Adipocyte (in vitro differentiated cells): ENCODE measurements around the gene ST6GALNAC3.

Experiments used
- DNase-seq: peaks from one replicate; pipeline ENCODE4 v3.0.0-alpha.2; 2015; ENCODE audit warnings: low read depth
- H3K27me3 ChIP-seq: replicated peaks from 2 replicates; pipeline ENCODE4 v1.7.0; 2013; ENCODE audit warnings: mild to moderate bottlenecking, low read length, moderate library complexity; ENCODE audit not compliant: control insufficient read depth, insufficient read depth
- H3K36me3 ChIP-seq: 2 replicates; pipeline ENCODE4 v1.7.0; 2013; ENCODE audit warnings: low read length, mild to moderate bottlenecking, moderate library complexity; ENCODE audit not compliant: control insufficient read depth, insufficient read depth, severe bottlenecking
- H3K4me1 ChIP-seq: 2 replicates; pipeline ENCODE4 v1.7.0; 2013; ENCODE audit warnings: mild to moderate bottlenecking, low read length, moderate library complexity; ENCODE audit not compliant: control insufficient read depth, insufficient read depth
- H3K4me3 ChIP-seq: 2 replicates; pipeline ENCODE4 v1.7.0; 2013; ENCODE audit warnings: mild to moderate bottlenecking, low read length, moderate library complexity
- H3K9ac ChIP-seq: 2 replicates; pipeline ENCODE4 v1.7.0; 2013; ENCODE audit warnings: mild to moderate bottlenecking, low read length, moderate library complexity
- H3K9me3 ChIP-seq: 2 replicates; pipeline ENCODE4 v1.7.0; 2013; ENCODE audit warnings: mild to moderate bottlenecking, low read length, moderate library complexity; ENCODE audit not compliant: control insufficient read depth

The ST6GALNAC3 gene

DNA sequence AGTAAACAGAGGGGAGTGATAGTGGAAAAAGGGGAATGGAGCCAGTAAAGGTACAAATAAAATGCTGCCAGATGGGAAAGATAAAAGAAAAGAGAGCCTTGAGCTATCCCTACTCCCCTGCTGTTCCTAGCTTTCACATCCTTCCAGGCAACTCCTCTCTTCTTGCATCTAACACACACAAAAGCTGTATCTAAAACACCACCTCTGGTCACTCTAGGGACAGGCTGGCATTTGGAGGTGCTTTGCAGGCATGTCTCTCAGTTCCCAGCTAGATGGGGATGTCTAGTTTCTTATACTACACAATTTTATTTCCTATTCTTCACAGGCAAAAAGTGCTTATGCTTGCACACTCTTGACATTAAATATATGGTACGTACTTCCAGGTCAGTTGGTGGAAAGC is 607.6 kb downstream of the ST6GALNAC3 start:
- no peak for DNase-seq
- Histone ChIP-seq H3K9ac (no peak overlapping the region), H3K36me3 (no peaks in the 10 kb centered on the region), H3K9me3 (no peaks in the 10 kb centered on the region), H3K27me3 (peaks cover 8% of the 10 kb centered on the region), H3K4me1 (no peaks in the 10 kb centered on the region), H3K4me3 (no peak overlapping the region)
